ENCODE measurements around the gene PDAP1.

- TF ChIP-seq TAF1 (IDR thresholded peaks at IDR 0.05; ENCODE audit: borderline replicate concordance, low read depth, low read length) (no peak), BRCA1 (IDR thresholded peaks at IDR 0.05; ENCODE audit: low read depth, low read length) (no peak), RAD51 (IDR thresholded peaks at IDR 0.05) (no peak), NR2C2 (IDR thresholded peaks at IDR 0.05; ENCODE audit: borderline replicate concordance, control insufficient read depth, insufficient read length, low read depth) (no peak), RAD21 (IDR thresholded peaks at IDR 0.05; ENCODE audit: insufficient read depth, low read depth, low read length) (no peak), MTA3 (IDR thresholded peaks at IDR 0.05; ENCODE audit: borderline replicate concordance, low read length) (no peak), ETV6 (conservative IDR thresholded peaks at IDR 0.05 in 1 of 2, IDR thresholded peaks at IDR 0.05 in 1 of 2; ENCODE audit: borderline replicate concordance in 1 of 2, low read depth in 1 of 2) (no peak), SREBF2 (IDR thresholded peaks at IDR 0.05; ENCODE audit: low read length) (no peak), EZH2 (IDR thresholded peaks at IDR 0.05; ENCODE audit: borderline replicate concordance, control insufficient read depth, low read depth, low read length) (no peak), RELA (IDR thresholded peaks at IDR 0.05; ENCODE audit: borderline replicate concordance, partially characterized antibody) (no peak), CEBPB (IDR thresholded peaks at IDR 0.05; ENCODE audit: borderline replicate concordance in 1 of 2, low read depth in 2 of 2, low read length in 2 of 2) (no peak), TBL1XR1 (IDR thresholded peaks at IDR 0.05; ENCODE audit: low read depth, low read length) (no peak), EP300 (IDR thresholded peaks at IDR 0.05; ENCODE audit: borderline replicate concordance in 1 of 2, control insufficient read depth in 1 of 2, low read depth in 2 of 2, low read length in 2 of 2) (no peak)
- TF ChIP-seq, protein P1, sequence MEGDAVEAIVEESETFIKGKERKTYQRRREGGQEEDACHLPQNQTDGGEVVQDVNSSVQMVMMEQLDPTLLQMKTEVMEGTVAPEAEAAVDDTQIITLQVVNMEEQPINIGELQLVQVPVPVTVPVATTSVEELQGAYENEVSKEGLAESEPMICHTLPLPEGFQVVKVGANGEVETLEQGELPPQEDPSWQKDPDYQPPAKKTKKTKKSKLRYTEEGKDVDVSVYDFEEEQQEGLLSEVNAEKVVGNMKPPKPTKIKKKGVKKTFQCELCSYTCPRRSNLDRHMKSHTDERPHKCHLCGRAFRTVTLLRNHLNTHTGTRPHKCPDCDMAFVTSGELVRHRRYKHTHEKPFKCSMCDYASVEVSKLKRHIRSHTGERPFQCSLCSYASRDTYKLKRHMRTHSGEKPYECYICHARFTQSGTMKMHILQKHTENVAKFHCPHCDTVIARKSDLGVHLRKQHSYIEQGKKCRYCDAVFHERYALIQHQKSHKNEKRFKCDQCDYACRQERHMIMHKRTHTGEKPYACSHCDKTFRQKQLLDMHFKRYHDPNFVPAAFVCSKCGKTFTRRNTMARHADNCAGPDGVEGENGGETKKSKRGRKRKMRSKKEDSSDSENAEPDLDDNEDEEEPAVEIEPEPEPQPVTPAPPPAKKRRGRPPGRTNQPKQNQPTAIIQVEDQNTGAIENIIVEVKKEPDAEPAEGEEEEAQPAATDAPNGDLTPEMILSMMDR (IDR thresholded peaks at IDR 0.05 in 2 of 3, conservative IDR thresholded peaks at IDR 0.05 in 1 of 3; ENCODE audit: control insufficient read depth in 2 of 3, extremely low read depth in 1 of 3, insufficient read depth in 1 of 3, low read depth in 3 of 3, low read length in 3 of 3): no peak
These were observed 11.7 kb downstream of the PDAP1 start for GRCh38 chr7:99396418-99397296.
